H1 (cell line): ENCODE measurements around the gene SRM. TPM values are rescaled to one million over a fixed set of nuclear protein-coding genes. Genes with fewer than 3 reads are reported as not detected.

Experiments
- CTCF ChIA-PET: fragments of 300-600 bp; sonication (Branson Sonifier 250); formaldehyde crosslinking; loops from one replicate; lab custom pipeline; 2021; ENCODE audit not compliant: partially characterized antibody; lab: Charles Lee
- POLR2A ChIA-PET: fragments of 300-600 bp; sonication (Branson Sonifier 250); formaldehyde crosslinking; loops from one replicate; lab custom pipeline; 2021; ENCODE audit warnings: inconsistent platforms; ENCODE audit not compliant: partially characterized antibody; lab: Charles Lee
- DNase-seq, 2 experiments: peaks; one replicate each; pipeline versions ENCODE4 v3.0.0 to v3.0.0-alpha.2; 2010 to 2022; ENCODE audit warnings: low spot score in 2 of 2, low read depth in 1 of 2, mixed read lengths in 1 of 2
- FAIRE-seq: peaks from 2 replicates; lab custom pipeline; 2011; peaks lifted over from hg19 to GRCh38; lab: Jason Lieb, UNC
- H2AFZ ChIP-seq: 2 replicates; pipeline ENCODE4 v1.8.1; 2012; ENCODE audit warnings: low read length, inconsistent platforms
- H2AK5ac ChIP-seq: 2 replicates; pipeline ENCODE4 v1.6.1; 2013; ENCODE audit warnings: low read depth, low read length
- H2BK120ac ChIP-seq: replicated peaks from 2 replicates; pipeline ENCODE3; 2013; ENCODE audit warnings: low read depth, low read length, inconsistent platforms
- H2BK12ac ChIP-seq: 2 replicates; pipeline ENCODE4 v1.6.1; 2013; ENCODE audit warnings: low read depth, low read length
- H2BK15ac ChIP-seq: 2 replicates; pipeline ENCODE4 v1.6.1; 2013; ENCODE audit warnings: low read length
- H2BK20ac ChIP-seq: 2 replicates; pipeline ENCODE4 v1.6.1; 2013; ENCODE audit warnings: low read length
- H2BK5ac ChIP-seq: 2 replicates; pipeline ENCODE4 v1.6.1; 2013; ENCODE audit warnings: low read depth, low read length
- H3K14ac ChIP-seq: 2 replicates; pipeline ENCODE4 v1.6.1; 2013; ENCODE audit warnings: inconsistent platforms; ENCODE audit not compliant: insufficient read length
- H3K18ac ChIP-seq: 2 replicates; pipeline ENCODE4 v1.6.1; 2013; ENCODE audit warnings: low read length; ENCODE audit errors: extremely low read depth
- H3K23ac ChIP-seq: 2 replicates; pipeline ENCODE4 v1.6.1; 2013; ENCODE audit warnings: inconsistent platforms; ENCODE audit not compliant: insufficient read length
- H3K23me2 ChIP-seq: 2 replicates; pipeline ENCODE4 v1.6.1; 2013; ENCODE audit warnings: low read depth, low read length
- H3K27ac ChIP-seq: 2 replicates; pipeline ENCODE4 v1.6.1; 2011; ENCODE audit warnings: low read depth, low read length, inconsistent platforms
- H3K27me3 ChIP-seq, 4 experiments: replicated peaks in 1 of 4; 1 replicate in 1 of 4; 2 replicates in 3 of 4; pipeline versions ENCODE4 v1.6.1 to v1.8.1; 2011 to 2013; ENCODE audit warnings: low read length in 3 of 4, mild to moderate bottlenecking in 3 of 4, inconsistent platforms in 2 of 4, mixed read lengths in 2 of 4, moderate library complexity in 1 of 4; ENCODE audit not compliant: control insufficient read depth in 3 of 4, insufficient read depth in 3 of 4; ENCODE audit errors: extremely low read depth in 1 of 4
- H3K36me3 ChIP-seq, 4 experiments: 2 replicates each; pipeline versions ENCODE4 v1.6.1 to v1.8.1; 2011 to 2013; ENCODE audit warnings: mild to moderate bottlenecking in 4 of 4, low read length in 3 of 4, moderate library complexity in 2 of 4, control low read depth in 1 of 4, inconsistent platforms in 1 of 4; ENCODE audit not compliant: insufficient read depth in 4 of 4, control insufficient read depth in 2 of 4
- H3K4ac ChIP-seq: replicated peaks from 2 replicates; pipeline ENCODE3; 2013; ENCODE audit warnings: low read length, low read depth, mixed read lengths, inconsistent platforms; ENCODE audit not compliant: insufficient read length
- H3K4me1 ChIP-seq, 4 experiments: replicated peaks in 1 of 4; 1 replicate in 1 of 4; 2 replicates in 3 of 4; pipeline versions ENCODE4 v1.6.1 to v1.8.1; 2011 to 2013; ENCODE audit warnings: low read length in 3 of 4, inconsistent platforms in 2 of 4, mixed read lengths in 1 of 4; ENCODE audit not compliant: insufficient read depth in 4 of 4, control insufficient read depth in 3 of 4
- H3K4me2 ChIP-seq, 2 experiments: 2 replicates each; pipeline versions ENCODE4 v1.6.1 to v1.8.1; 2011 to 2013; ENCODE audit warnings: low read depth in 2 of 2, low read length in 2 of 2, control low read depth in 1 of 2, inconsistent platforms in 1 of 2, mild to moderate bottlenecking in 1 of 2; ENCODE audit not compliant: insufficient read depth in 1 of 2
- H3K4me3 ChIP-seq, 4 experiments: fragments of 200-600, 300-600 bp in 1 of 4; sonication (generic), shearing (Covaris generic), sonication (Bioruptor Twin) in 1 of 4; 2 replicates each; pipeline versions ENCODE4 v1.5.1 to v1.8.1; 2011 to 2016; ENCODE audit warnings: low read length in 4 of 4, low read depth in 3 of 4, control low read depth in 2 of 4, inconsistent platforms in 2 of 4, mild to moderate bottlenecking in 2 of 4, mixed read lengths in 1 of 4, moderate library complexity in 1 of 4; ENCODE audit not compliant: insufficient read depth in 2 of 4; ENCODE audit errors: extremely low read depth in 1 of 4
- H3K56ac ChIP-seq: replicated peaks from 2 replicates; pipeline ENCODE3; 2013; ENCODE audit warnings: low read depth, mild to moderate bottlenecking, mixed read lengths, low read length, inconsistent platforms; ENCODE audit not compliant: insufficient read length
- H3K79me1 ChIP-seq: 2 replicates; pipeline ENCODE4 v1.6.1; 2013; ENCODE audit warnings: low read depth, low read length, control low read depth
- H3K79me2 ChIP-seq, 2 experiments: 2 replicates each; pipeline versions ENCODE4 v1.6.1 to v1.8.1; 2012 to 2013; ENCODE audit warnings: low read length in 2 of 2, mild to moderate bottlenecking in 2 of 2, inconsistent platforms in 1 of 2; ENCODE audit not compliant: insufficient read depth in 2 of 2, control insufficient read depth in 1 of 2
- H3K9ac ChIP-seq, 4 experiments: replicated peaks in 1 of 4; 1 replicate in 1 of 4; 2 replicates in 3 of 4; pipeline versions ENCODE4 v1.6.1 to v1.8.1; 2011 to 2013; ENCODE audit warnings: low read depth in 3 of 4, low read length in 3 of 4, control low read depth in 2 of 4, mild to moderate bottlenecking in 2 of 4, moderate library complexity in 2 of 4, inconsistent platforms in 1 of 4; ENCODE audit errors: extremely low read depth in 1 of 4
- H3K9me3 ChIP-seq, 2 experiments: 2 replicates each; pipeline versions ENCODE4 v1.6.1 to v1.8.1; 2012 to 2013; ENCODE audit warnings: mild to moderate bottlenecking in 2 of 2, moderate library complexity in 2 of 2, control low read depth in 1 of 2, inconsistent platforms in 1 of 2, low read depth in 1 of 2, low read length in 1 of 2, mixed read lengths in 1 of 2; ENCODE audit not compliant: insufficient read depth in 2 of 2
- H4K20me1 ChIP-seq, 2 experiments: replicated peaks in 1 of 2; 2 replicates each; pipeline versions ENCODE3 to v1.8.1; 2011 to 2013; ENCODE audit warnings: inconsistent platforms in 2 of 2, low read length in 2 of 2, mild to moderate bottlenecking in 1 of 2; ENCODE audit not compliant: insufficient read depth in 2 of 2, control insufficient read depth in 1 of 2
- H4K5ac ChIP-seq: 2 replicates; pipeline ENCODE4 v1.6.1; 2013; ENCODE audit warnings: low read length, low read depth, mixed read lengths, inconsistent platforms; ENCODE audit not compliant: insufficient read length
- H4K8ac ChIP-seq: 2 replicates; pipeline ENCODE4 v1.8.0; 2013; ENCODE audit warnings: mild to moderate bottlenecking, moderate library complexity, low read length, inconsistent platforms; ENCODE audit not compliant: insufficient read depth; ENCODE audit errors: extremely low read depth
- H4K91ac ChIP-seq: replicated peaks from 2 replicates; pipeline ENCODE3; 2013; ENCODE audit warnings: low read length, mixed read lengths, inconsistent platforms; ENCODE audit not compliant: insufficient read length
- CBX5 ChIP-seq: fragments of 300-800, 300-1000 bp; sonication (generic); IDR thresholded peaks from 2 replicates; pipeline ENCODE4 v1.7.1; 2016; ENCODE audit warnings: antibody characterized with exemption, low read length, low read depth
- CTBP2 ChIP-seq: IDR thresholded peaks from 2 replicates; pipeline ENCODE4 v1.7.0; 2011; ENCODE audit warnings: borderline replicate concordance, mild to moderate bottlenecking, moderate library complexity, mixed read lengths, low read length; ENCODE audit not compliant: insufficient read depth, insufficient read length
- EP300 ChIP-seq, 2 experiments: IDR thresholded peaks; 1 replicate in 1 of 2; 2 replicates in 1 of 2; pipeline ENCODE4 v1.6.1; 2011 to 2012; ENCODE audit warnings: low read depth in 2 of 2, low read length in 2 of 2, mild to moderate bottlenecking in 2 of 2, borderline replicate concordance in 1 of 2, inconsistent platforms in 1 of 2, moderate library complexity in 1 of 2
- JUN ChIP-seq: IDR thresholded peaks from 2 replicates; pipeline ENCODE4 v1.6.1; 2011; ENCODE audit warnings: low read depth, mild to moderate bottlenecking, improper control_type of control experiment, low read length
- KDM4A ChIP-seq: IDR thresholded peaks from one replicate; pipeline ENCODE4 v1.7.1; 2012; ENCODE audit warnings: low read depth, mild to moderate bottlenecking, moderate library complexity, low read length, inconsistent platforms; ENCODE audit not compliant: severe bottlenecking
- SIX5 ChIP-seq: IDR thresholded peaks from 2 replicates; pipeline ENCODE4 v1.6.1; 2011; ENCODE audit warnings: mild to moderate bottlenecking, low read depth, low read length
- SP1 ChIP-seq: IDR thresholded peaks from 2 replicates; pipeline ENCODE4 v1.6.1; 2011; ENCODE audit warnings: low read depth, low read length
- SUZ12 ChIP-seq: fragments of 200-600 bp; sonication (generic); IDR thresholded peaks from 2 replicates; pipeline ENCODE4 v1.6.1; 2012; ENCODE audit warnings: mild to moderate bottlenecking, inconsistent platforms, low read length, moderate library complexity, mixed read lengths
- TAF1 ChIP-seq: IDR thresholded peaks from 2 replicates; pipeline ENCODE4 v1.6.1; 2011; ENCODE audit warnings: mild to moderate bottlenecking, low read depth, low read length
- TBP ChIP-seq: IDR thresholded peaks from 2 replicates; pipeline ENCODE4 v1.6.1; 2011; ENCODE audit warnings: low read depth, low read length, improper control_type of control experiment
- TEAD4 ChIP-seq: IDR thresholded peaks from 2 replicates; pipeline ENCODE4 v1.6.1; 2012; ENCODE audit warnings: low read depth, low read length, inconsistent platforms, mixed read lengths
- WGBS, 2 experiments: shearing (Covaris generic) in 1 of 2; methylation state at CpG; one replicate each; pipeline versions ENCODE4 v1.1.6 to v1.1.7; 2013 to 2015; ENCODE audit warnings: low lambda C conversion rate in 2 of 2, mixed read lengths in 2 of 2, inconsistent platforms in 1 of 2, low coverage in 1 of 2, missing lambda C conversion rate in 1 of 2; ENCODE audit not compliant: insufficient replicate concordance in 2 of 2, insufficient coverage in 1 of 2, insufficient read length in 1 of 2; ENCODE audit errors: extremely low coverage in 1 of 2, missing lambda C conversion rate in 1 of 2; 5-methylcytosine and 5-hydroxymethylcytosine counted together
- polyA plus RNA-seq, 7 experiments: library from polyadenylated mRNA; depleted of rRNA in 3 of 7; stranded (reverse) in 5 of 7; unstranded in 2 of 7; fragments of >200 nt in 5 of 7; fragments of 200-250 nt in 2 of 7; gene quantifications; 1 replicate in 5 of 7; 2 replicates in 1 of 7; 4 replicates in 1 of 7; pipeline versions ENCODE4 v1.2.1 to v1.2.3, GENCODE V29; 2011 to 2013; ENCODE audit warnings: missing spikeins in 2 of 7, mixed read lengths in 2 of 7
- total RNA-seq: library from RNA; stranded (reverse); fragmentation: NEBNext Ultra II Directional; extraction: Animal tissue kit (Norgen Biotek cat#: 25700); gene quantifications from 2 replicates; pipeline ENCODE4 v1.2.1, GENCODE V29; 2021
- TF ChIP-seq, protein P1 (sequence below): IDR thresholded peaks from 2 replicates; pipeline ENCODE4 v1.6.1; 2011; ENCODE audit warnings: low read depth, mild to moderate bottlenecking, low read length; ENCODE audit not compliant: insufficient read depth

Gene SRM
- total and polyA plus RNA-seq, 2 of the 8 experiments (the other 6 are each of a cell fraction or from before 2014, with no cell fraction given): 110 to 208 TPM

DNA sequence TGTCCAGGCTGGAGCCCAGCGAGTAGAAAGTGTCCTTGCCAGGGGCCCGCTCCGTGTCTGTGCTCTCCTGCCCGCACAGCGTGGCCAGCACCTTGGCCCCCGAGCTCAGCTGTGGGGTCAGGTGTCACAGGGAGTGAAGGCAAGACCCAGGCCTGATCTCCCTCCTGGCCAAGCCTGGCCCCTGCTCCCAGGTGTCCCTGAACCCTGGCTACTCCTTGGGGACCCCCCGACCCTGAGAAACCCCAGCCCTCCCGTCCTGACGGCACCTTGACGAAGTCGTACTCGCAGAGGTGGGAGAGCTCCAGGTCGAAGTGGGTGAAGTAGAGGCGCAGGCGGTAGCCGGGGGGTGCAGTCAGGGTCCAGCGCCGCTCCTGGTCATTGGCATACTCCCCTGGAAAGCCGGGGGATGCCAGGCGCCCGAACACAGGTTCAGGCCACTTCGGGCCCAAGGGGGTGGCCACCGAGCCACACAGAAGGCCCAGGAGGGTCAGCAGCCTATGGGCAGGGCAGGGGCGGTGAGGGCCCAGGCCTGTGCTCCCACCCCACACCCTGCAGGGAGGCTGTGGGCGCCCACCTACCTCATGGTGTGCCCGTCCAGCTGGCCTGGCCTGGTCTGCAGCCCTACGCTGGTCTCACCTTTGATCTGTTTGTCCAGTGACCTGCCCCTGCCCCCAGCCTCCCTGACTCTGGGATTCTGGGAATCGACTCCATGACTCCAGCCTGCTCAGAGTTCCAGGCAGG, 13.0 kb downstream of the SRM start, which contains the start of gene MASP2:
Gene MASP2 (minus strand): TSS at position 615 of the 741 bp plus-strand sequence. CDS start 32 bp downstream, at position 583.
- Histone ChIP-seq H3K79me2 (no peaks in the 10 kb centered on the region), H4K8ac (peak within 1 kb of the TSS; percentile 78; the same call in 1 of the 2 replicates), H4K20me1 (peaks cover 0 to 2% of the 10 kb centered on the region in 2 experiments), H3K79me1 (no peaks in the 10 kb centered on the region), H3K18ac (no peak within 1 kb of the TSS), H4K91ac (no peak within 1 kb of the TSS), H3K4me1 (peaks cover 0 to 10% (median 1%) of the 10 kb centered on the region in 4 experiments; a peak in 4 of 7 replicates), H3K4me3 (no peak within 1 kb of the TSS), H2BK15ac (no peak within 1 kb of the TSS), H2BK12ac (no peak within 1 kb of the TSS), H3K23ac (no peak within 1 kb of the TSS), H2AK5ac (no peak within 1 kb of the TSS), H3K23me2 (peaks cover 8% of the 10 kb centered on the region; the same call in 1 of the 2 replicates), H3K56ac (no peak within 1 kb of the TSS), H3K36me3 (no peaks in the 10 kb centered on the region), H2BK20ac (no peak within 1 kb of the TSS), H3K14ac (no peak within 1 kb of the TSS), H2BK5ac (no peak within 1 kb of the TSS), H3K27me3 (no peaks in the 10 kb centered on the region), H3K9ac (no peak within 1 kb of the TSS), H3K9me3 (no peaks in the 10 kb centered on the region), H2BK120ac (no peak within 1 kb of the TSS), H2AFZ (no peak within 1 kb of the TSS), H3K4ac (no peak within 1 kb of the TSS), H3K27ac (no peak within 1 kb of the TSS), H4K5ac (no peak within 1 kb of the TSS), H3K4me2 (no peak within 1 kb of the TSS)
- FAIRE-seq (no peak), DNase-seq (no peak)
- ChIA-PET CTCF (interaction anchor here (0.8 to 14.5 kb wide), 3 partner anchors 9 to 198 kb away, joined by 3 to 168 read pairs (median 7); no protein-coding TSS in a partner anchor), POLR2A (interaction anchor here (0.7 to 2.6 kb wide), 6 partner anchors 8 to 20 kb away, joined by 3 to 9 read pairs (median 4); no protein-coding TSS in a partner anchor)
- 92% methylated on average over 27 of the region's 28 CpGs; no CpG with 5 or more reads in 1 of the 2 experiments for WGBS, 2 experiments
- TF ChIP-seq TEAD4: no peak
- TF ChIP-seq, protein P1, sequence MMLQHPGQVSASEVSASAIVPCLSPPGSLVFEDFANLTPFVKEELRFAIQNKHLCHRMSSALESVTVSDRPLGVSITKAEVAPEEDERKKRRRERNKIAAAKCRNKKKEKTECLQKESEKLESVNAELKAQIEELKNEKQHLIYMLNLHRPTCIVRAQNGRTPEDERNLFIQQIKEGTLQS: no peak
- no peak for TF ChIP-seq SIX5
- TF ChIP-seq TBP: no peak
- TF ChIP-seq SP1: no peak
- no peak for TF ChIP-seq TAF1
- TF ChIP-seq JUN: no peak
- no peak for TF ChIP-seq EP300 (IDR thresholded peaks at IDR 0.05; ENCODE audit: borderline replicate concordance in 1 of 2, low read depth in 2 of 2, low read length in 2 of 2)
- TF ChIP-seq SUZ12: no peak
- TF ChIP-seq CTBP2: no peak
- TF ChIP-seq CBX5: no peak
- TF ChIP-seq KDM4A: no peak
